ENCODE data around the gene MLPH.

DNA sequence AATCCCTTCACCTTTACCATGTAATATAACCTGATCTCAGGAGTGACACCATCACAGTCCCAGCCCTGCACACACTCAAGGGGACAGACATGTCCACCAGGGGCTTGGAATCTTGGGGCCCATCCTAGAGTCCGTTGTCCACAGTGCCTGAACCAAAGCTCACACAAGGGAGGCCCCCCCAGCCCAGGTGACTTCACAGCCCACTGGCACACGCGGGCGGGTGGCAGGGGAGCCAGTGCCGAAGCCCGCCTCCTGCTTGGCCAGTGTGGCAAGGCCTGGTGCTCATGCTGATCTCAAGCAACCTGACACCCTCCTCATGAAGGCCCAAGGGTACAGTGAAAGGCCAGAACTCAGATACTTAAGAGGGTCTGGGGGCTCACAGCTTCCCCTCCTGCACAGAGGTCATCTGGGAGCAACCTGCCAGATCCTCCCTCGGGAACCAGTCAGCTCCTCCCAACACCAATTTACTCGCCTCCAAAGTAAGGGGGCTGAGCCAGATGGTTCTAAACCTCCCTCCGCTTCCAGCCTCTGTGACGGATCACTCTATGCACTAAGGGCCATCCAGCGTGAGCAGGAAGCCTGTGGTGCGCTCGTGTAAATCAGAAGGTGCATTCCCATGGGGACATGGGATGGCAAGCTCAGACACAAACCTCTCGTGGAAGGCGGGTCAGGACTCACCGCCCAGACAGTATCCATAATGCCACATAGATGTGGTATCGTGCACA lies 106.7 kb downstream of the MLPH start:
- TF ChIP-seq, protein P1, sequence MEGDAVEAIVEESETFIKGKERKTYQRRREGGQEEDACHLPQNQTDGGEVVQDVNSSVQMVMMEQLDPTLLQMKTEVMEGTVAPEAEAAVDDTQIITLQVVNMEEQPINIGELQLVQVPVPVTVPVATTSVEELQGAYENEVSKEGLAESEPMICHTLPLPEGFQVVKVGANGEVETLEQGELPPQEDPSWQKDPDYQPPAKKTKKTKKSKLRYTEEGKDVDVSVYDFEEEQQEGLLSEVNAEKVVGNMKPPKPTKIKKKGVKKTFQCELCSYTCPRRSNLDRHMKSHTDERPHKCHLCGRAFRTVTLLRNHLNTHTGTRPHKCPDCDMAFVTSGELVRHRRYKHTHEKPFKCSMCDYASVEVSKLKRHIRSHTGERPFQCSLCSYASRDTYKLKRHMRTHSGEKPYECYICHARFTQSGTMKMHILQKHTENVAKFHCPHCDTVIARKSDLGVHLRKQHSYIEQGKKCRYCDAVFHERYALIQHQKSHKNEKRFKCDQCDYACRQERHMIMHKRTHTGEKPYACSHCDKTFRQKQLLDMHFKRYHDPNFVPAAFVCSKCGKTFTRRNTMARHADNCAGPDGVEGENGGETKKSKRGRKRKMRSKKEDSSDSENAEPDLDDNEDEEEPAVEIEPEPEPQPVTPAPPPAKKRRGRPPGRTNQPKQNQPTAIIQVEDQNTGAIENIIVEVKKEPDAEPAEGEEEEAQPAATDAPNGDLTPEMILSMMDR (IDR thresholded peaks at IDR 0.05; ENCODE audit: low read depth, low read length), result no peak
- TF ChIP-seq POLR2A (IDR thresholded peaks at IDR 0.05; ENCODE audit: extremely low read depth, insufficient read length), result no peak
- TF ChIP-seq, protein P2, sequence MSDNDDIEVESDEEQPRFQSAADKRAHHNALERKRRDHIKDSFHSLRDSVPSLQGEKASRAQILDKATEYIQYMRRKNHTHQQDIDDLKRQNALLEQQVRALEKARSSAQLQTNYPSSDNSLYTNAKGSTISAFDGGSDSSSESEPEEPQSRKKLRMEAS (IDR thresholded peaks at IDR 0.05; ENCODE audit: low read depth, low read length), result no peak
- TF ChIP-seq MYC (IDR thresholded peaks at IDR 0.05; ENCODE audit: low read depth, low read length), result no peak

Data from NB4 (cell line).